AG09309 (cell line): ENCODE data around the gene PHKG2.
A peak's percentile ranks its signal among the peaks of the same experiment; 100 is the strongest.

Experiments
- DNase-seq: peaks from one replicate; pipeline ENCODE4 v3.0.0-alpha.2; 2010; ENCODE audit warnings: low read depth
- H3K4me3 ChIP-seq: 2 replicates; pipeline ENCODE4 v1.5.1; 2011; ENCODE audit warnings: mild to moderate bottlenecking, low read depth, low read length, moderate library complexity; ENCODE audit not compliant: control insufficient read depth
- TF ChIP-seq, protein P1 (sequence below): IDR thresholded peaks from 2 replicates; pipeline ENCODE4 v1.5.1; 2011; ENCODE audit warnings: mild to moderate bottlenecking, low read depth, low read length, inconsistent platforms; ENCODE audit not compliant: insufficient read depth, control insufficient read depth; ENCODE audit errors: missing control alignments

PHKG2 gene

GRCh38 chr16:30771726-30772125 lies 23.5 kb downstream of the PHKG2 start:
- no peak for DNase-seq
- TF ChIP-seq, protein P1, sequence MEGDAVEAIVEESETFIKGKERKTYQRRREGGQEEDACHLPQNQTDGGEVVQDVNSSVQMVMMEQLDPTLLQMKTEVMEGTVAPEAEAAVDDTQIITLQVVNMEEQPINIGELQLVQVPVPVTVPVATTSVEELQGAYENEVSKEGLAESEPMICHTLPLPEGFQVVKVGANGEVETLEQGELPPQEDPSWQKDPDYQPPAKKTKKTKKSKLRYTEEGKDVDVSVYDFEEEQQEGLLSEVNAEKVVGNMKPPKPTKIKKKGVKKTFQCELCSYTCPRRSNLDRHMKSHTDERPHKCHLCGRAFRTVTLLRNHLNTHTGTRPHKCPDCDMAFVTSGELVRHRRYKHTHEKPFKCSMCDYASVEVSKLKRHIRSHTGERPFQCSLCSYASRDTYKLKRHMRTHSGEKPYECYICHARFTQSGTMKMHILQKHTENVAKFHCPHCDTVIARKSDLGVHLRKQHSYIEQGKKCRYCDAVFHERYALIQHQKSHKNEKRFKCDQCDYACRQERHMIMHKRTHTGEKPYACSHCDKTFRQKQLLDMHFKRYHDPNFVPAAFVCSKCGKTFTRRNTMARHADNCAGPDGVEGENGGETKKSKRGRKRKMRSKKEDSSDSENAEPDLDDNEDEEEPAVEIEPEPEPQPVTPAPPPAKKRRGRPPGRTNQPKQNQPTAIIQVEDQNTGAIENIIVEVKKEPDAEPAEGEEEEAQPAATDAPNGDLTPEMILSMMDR = no peak
- H3K4me3 ChIP-seq = no peak overlapping the region

GRCh38 chr16:30773826-30774225 lies 25.6 kb downstream of the PHKG2 start:
- no peak overlapping the region for H3K4me3 ChIP-seq
- TF ChIP-seq, protein P1 = no peak
- DNase-seq = no peak

- peak overlapping the region; percentile 47 for H3K4me3 ChIP-seq
- DNase-seq = no peak
- TF ChIP-seq, protein P1 = no peak
Observed at GRCh38 chr16:30774367-30775130, 26.3 kb downstream of the PHKG2 start.

DNA sequence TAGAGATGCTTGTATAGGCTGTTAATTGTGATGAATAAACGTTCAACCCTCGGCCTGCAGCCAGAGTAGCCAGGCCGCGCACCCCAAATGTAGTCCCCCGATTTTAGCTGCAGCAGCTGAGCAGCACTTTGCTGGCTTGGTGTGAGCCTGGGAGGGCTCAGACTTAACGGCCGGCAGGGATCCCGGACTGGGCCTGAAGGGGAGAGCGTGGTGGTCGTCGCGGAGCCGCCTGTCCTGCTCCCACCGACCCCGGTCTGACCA lies 26.8 kb downstream of the PHKG2 start:
- TF ChIP-seq, protein P1 = no peak
- DNase-seq = no peak
- peak overlapping the region; percentile 47 for H3K4me3 ChIP-seq

- peak overlapping the region; percentile 47 for H3K4me3 ChIP-seq
- TF ChIP-seq, protein P1 = no peak
- DNase-seq = no peak
Observed at GRCh38 chr16:30775392-30776188, 27.4 kb downstream of the PHKG2 start.

DNA sequence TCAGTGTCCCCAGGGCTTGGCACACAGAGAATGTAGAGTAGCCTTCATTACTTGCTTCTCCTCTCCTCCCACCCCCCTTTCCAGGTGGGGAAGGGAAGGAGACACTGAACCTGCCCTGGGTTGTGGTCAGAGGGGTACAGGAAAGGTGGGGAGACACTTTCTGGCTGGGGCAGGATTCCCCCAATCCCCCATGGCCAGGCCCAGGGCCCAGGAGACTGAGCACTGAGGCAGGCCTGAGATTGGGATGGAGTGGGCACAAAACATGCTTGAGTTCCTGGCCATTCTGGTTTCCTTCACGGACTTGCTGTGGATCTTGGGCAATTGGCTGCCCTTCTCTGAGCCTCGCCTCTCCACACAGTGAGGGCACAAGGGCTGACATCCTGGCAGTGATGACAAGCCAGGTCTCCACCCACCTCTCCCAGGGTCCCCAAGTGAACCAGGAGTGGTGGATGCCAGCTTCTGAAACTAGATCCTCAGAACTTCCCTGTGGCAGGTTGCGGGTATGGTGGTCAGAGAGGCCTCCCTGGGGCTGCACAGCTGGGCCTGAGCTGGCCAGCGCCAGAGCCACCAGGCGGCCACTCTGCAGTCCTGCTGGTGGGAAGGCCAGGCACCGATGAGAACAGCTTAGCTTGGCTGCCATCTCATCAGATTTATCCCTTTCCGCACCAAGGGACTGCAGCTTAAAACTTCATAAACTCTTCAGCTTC lies 29.5 kb downstream of the PHKG2 start:
- TF ChIP-seq, protein P1 = peak; percentile 7
- DNase-seq = no peak
- H3K4me3 ChIP-seq = no peak overlapping the region
